NK-92 (cell line): ENCODE data around the gene PTPRN.
"Not testable (repeated sequence)": the region's sequence is repeated elsewhere in the genome, so short reads cannot be mapped to it uniquely, and the experiment has no call there.

Experiments used
- DNase-seq: peaks from one replicate; lab custom pipeline; 2025; ENCODE audit not compliant: unreplicated experiment; lab: John Stamatoyannopoulos, UW

Gene PTPRN

DNA sequence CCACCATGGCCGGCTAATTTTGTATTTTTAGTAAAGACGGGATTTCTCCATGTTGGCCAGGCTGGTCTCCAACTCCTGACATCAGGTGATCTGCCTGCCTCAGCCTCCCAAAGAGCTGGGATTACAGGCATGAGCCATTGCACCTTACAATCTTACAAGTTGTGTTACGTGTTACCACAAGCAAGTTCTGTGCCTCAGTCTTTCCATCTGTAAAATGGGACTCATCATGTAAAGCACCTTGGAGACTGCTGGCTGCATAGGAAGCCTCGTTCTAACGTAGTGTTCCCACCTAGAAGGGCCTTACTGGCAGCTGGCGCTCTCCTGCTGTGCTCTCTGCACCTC lies 20.0 kb downstream of the PTPRN start:
- DNase-seq = no peak

- DNase-seq = no peak
Observed at GRCh38 chr2:219287580-219288265, 21.5 kb downstream of the PTPRN start.

GRCh38 chr2:219287116-219287440 lies 22.1 kb downstream of the PTPRN start:
- DNase-seq = not testable (repeated sequence)

DNA sequence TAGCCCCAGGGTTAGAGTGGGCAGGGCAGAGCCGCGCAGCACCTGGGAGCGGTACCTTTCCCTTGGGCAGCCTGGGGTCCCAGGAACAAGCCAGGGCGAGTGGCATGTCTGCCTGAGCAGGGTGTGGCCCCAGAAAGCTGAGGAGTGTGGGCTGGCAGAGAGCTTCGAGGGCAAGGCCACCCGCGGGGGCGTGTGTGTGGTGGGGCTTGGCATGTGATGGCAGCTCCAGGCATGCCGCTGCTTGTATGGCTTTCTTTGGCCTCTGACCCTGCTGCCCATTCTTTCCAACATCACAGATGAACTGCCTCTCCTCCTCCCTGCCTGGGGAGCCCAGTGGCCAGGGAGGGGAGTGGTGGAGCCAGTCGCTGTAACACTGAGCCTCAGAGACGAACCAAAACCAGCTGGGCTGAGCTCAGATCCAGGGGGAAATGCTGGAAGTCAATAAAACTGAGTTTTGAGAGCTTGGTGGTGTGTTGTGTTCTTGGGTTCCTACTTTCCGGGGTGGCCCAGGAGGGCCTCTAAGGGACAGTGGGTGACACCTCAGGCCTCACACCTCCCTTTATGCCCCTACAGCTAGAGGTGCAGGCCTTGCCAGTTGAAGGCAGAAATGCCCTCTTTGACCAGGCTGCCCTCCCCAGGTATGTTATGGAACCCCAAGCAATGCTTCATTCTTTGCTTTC lies 22.6 kb downstream of the PTPRN start:
- no peak for DNase-seq

DNA sequence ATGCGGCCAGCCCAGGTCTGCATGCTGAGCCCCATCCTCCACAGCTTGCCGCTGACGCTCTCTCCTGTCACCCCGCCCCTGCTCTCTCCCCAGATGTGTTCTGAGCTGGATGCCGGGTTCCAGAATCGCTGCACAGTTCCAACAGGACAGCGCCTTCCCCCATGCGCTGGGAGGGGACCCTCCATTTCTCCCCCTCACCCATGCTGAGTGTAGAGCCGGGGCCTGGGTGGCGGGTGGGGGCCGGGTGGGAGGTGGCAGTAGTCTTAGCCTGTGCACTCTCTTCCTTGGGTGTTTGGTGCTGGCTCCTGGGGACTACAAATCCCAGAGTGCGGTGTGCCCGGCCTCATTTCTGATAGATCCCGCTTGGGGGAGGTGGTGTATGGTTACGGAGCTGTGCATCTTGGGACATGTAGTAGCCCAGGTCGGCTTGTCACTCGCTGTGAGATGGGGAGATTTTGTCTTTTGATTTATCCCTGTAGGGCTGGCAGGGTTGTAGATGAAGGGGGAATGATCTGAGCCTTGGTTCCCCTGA lies 23.2 kb downstream of the PTPRN start:
- DNase-seq = no peak

DNA sequence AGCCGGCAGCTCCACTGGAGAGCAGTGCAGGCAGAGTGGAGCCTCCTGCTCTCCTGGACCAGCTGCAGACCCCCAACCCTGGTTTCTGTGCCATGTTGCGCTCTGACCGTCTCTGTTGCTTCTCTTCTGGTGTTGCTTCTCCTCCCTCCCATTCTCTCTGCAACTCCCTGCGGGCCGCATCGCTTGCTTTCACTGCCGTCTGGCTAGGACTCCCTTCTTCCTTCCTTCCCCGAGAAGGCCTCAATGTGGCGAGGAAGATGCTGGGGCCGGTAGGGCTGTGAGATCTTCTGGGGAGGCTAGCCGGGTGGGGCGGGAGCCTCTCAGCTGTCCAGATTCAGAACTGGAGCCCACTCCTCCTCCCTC lies 23.8 kb downstream of the PTPRN start:
- no peak for DNase-seq

GRCh38 chr2:219284501-219285372 lies 24.5 kb downstream of the PTPRN start:
- DNase-seq = no peak

- DNase-seq = no peak
Observed at GRCh38 chr2:219282943-219283581, 26.1 kb downstream of the PTPRN start.

DNA sequence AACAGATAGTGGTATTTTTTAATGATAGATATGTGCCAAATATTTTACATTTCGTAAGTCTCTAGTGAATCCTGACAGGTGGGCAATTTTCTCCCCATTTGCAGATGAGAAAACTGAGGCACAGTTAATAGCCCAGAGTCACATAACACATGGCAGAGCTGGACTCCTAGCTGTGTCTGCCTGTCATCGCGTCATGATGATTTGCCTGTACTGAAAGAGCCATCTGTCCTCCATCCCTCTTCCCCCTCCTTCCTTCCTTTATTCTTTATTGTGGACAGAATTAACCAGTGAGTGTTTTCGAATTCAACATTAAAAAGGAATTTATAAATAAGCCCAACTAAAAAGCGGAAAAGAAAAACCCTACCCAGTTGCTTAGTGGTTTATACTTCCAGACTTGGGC lies 26.8 kb downstream of the PTPRN start:
- no peak for DNase-seq

DNA sequence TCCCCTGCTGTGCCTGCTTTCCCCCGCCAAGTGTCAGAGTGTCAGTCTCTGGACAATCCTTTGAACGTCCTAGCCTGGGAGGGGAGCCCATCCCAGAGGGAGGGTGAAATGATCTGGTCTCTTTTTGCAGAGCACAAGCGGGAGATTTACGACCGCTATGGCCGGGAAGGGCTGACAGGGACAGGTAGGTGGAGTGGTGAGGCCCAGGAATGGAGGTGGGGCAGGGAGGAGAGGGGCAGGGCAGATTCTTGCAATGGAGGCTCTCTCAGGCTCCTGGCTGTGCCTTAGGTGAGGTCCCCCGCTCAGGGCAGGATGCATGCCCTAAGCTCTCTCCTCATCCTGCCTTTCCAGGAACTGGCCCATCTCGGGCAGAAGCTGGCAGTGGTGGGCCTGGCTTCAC lies 27.6 kb downstream of the PTPRN start:
- no peak for DNase-seq

GRCh38 chr2:219280651-219281050 lies 28.6 kb downstream of the PTPRN start:
- DNase-seq = no peak

- DNase-seq = no peak
Observed at GRCh38 chr2:219279916-219280516, 29.2 kb downstream of the PTPRN start.

DNA sequence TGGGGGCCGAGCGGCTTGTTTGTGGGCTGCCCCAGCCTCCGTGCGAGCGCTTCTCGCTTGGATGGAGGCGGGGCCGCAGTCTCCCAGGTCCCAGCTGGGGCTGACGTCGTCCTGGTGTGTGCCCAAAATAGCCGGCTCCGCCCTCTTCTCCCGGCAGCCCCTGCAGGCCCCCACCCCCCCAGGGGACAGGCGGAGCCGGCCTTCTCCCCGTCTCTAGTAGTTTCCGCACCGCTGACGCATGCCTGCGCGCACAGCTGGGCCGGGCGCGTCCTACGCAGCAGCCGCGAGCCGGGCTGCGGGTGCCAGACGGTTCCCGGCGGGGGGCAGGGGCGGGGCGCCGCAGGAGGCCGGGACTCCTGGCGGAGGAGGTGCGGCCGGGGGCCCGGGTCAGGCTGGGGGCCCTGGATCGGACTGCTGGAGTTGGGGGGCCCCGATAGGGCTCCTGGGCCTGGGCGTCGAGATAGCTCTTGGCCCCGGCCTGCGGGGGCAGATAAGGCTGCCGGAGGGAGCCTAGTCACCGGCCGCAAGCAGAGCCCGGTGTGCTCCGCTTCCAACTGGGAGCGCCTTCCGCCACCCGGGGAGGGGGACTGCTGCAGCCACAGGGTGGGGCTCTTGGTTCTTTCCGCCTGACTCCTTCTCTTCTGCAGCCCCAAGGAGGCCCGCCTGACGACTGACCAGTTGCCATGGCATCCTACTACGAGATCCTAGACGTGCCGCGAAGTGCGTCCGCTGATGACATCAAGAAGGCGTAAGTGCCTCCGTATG lies 29.9 kb downstream of the PTPRN start, which contains the start of gene DNAJB2:
Gene DNAJB2, plus strand, starts transcription at position 216 of the 765 bp plus-strand sequence. Its CDS starts 468 bp downstream, at position 684.
- DNase-seq = peak; percentile 79

GRCh38 chr2:219278655-219279150 lies 30.5 kb downstream of the PTPRN start:
- no peak for DNase-seq

- no peak for DNase-seq
Observed at GRCh38 chr2:219277703-219278654, 31.2 kb downstream of the PTPRN start.

DNA sequence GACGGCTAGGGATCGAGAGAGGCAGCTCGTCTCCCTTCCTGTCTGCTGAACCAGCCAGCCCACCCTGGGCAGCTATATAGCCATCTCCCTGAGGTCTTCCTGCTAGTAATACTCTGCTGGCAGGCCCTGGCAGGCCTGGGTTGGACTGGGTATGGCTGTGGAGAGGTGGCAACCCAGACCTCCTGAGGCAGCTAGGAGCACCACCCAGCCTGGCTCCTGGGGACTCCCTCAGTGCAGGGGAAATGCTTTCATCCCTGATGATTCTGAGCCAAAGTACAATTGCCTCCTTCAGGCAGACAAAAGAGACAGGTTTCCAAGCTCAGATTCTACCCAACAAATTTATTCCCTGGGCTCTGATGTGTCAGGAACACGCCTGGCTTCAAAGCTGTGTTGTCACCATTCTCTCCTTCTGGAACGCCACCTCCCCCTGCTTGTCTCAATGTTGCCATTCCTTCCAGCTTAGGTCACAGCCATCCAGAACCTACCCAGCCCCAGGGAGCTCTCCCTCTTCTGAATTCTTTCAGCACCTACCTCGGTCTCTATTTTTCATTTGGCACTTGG lies 34.8 kb downstream of the PTPRN start:
- DNase-seq = no peak

DNA sequence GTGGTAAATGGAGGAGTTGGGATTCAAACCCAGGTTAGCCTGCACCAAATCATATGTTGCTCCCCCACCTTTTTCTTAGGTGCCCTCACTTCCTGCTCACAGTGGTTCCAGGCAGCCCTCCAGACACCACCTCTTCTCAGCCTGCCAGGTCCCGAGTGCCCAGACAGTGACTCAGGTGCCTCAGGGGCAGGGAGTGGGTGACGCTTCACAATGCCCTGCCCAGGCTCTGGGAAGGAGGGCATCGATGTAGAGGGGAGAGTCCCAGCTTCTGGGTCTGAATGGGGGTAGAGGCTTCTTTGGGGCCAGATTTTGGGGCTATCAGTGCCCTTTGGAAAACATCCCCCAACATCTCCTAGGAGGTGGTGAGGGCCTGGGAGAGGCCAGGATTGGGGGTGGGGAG lies 35.3 kb downstream of the PTPRN start:
- no peak for DNase-seq

DNA sequence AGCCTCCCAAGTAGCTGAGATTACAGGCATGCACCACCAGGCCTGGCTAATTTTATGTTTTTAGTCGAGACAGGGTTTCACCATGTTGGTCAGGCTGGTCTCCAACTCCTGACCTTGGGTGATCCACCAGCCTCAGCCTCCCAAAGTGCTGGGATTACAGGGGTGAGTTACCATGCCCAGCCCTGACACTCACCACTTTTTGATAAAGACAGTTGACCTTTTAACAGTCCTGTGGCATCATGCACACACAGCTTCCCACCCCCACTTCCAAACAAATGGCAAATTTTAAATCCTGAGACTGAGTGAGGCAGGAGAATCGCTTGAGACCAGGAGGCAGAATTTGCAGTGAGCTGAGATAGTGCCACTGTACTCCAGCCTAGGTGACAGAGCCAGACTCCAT lies 36.2 kb downstream of the PTPRN start:
- no peak for DNase-seq

DNA sequence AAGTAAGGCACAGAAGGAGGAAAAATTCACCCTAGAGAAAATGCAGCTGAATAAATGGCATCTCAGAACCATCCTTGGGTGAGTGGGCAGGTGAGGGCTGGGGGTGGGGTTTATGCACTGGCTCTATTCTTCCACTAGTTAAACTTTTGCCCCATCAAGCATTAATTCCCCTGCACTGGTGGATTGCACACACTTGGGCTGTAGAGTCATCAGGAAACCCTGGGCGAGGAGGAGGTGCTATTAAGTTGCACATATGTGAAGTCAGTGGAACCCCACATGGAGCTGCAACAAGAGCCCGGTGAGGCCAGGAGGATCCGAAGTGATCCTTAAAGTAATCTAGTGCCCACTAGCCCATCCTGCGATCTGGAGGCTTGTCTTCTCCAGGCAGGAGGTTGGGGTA lies 36.8 kb downstream of the PTPRN start:
- no peak for DNase-seq
